Measurements from ENCODE around the gene PLA2G4C.

DNA sequence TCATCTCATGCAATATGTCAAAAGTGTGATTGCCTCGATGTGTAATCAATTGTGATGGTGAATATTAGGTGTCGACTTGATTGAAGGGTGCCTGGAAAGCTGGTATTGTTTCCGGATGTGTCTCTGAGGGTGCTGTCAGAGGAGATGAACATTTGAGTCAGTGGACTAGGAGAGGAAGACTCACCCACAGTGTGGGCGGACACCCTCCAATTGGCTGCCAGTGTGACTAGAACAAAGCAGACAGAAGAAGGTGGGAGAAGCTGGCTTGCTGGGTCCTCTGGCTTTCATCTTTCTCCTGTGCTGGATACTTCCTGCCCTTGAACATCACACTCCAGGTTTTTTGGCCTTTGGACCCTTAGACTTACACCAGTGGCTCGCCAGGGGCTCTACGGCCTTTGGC, 51.3 kb downstream of the PLA2G4C start:
- TF ChIP-seq, protein P1, sequence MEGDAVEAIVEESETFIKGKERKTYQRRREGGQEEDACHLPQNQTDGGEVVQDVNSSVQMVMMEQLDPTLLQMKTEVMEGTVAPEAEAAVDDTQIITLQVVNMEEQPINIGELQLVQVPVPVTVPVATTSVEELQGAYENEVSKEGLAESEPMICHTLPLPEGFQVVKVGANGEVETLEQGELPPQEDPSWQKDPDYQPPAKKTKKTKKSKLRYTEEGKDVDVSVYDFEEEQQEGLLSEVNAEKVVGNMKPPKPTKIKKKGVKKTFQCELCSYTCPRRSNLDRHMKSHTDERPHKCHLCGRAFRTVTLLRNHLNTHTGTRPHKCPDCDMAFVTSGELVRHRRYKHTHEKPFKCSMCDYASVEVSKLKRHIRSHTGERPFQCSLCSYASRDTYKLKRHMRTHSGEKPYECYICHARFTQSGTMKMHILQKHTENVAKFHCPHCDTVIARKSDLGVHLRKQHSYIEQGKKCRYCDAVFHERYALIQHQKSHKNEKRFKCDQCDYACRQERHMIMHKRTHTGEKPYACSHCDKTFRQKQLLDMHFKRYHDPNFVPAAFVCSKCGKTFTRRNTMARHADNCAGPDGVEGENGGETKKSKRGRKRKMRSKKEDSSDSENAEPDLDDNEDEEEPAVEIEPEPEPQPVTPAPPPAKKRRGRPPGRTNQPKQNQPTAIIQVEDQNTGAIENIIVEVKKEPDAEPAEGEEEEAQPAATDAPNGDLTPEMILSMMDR (IDR thresholded peaks at IDR 0.05; ENCODE audit: low read depth, low read length): no peak
- no peak for TF ChIP-seq POLR2A (IDR thresholded peaks at IDR 0.05; ENCODE audit: extremely low read depth, insufficient read length)

Measured in NB4 (cell line).